GM12872 (cell line): Measurements from ENCODE around the gene TFAP2A.

ENCODE experiments used
- CTCF ChIP-seq: IDR thresholded peaks from 3 replicates; pipeline ENCODE4 v1.5.1; 2011; ENCODE audit warnings: low read depth, mild to moderate bottlenecking, low read length, moderate library complexity; ENCODE audit not compliant: insufficient read depth

The TFAP2A gene

GRCh38 chr6:10395171-10395703, 19.6 kb downstream of the TFAP2A start:
- TF ChIP-seq CTCF = no peak

GRCh38 chr6:10393544-10394225, 21.2 kb downstream of the TFAP2A start:
- TF ChIP-seq CTCF = no peak

GRCh38 chr6:10391799-10392198, 23.1 kb downstream of the TFAP2A start:
- no peak for TF ChIP-seq CTCF

- TF ChIP-seq CTCF = no peak
Measured at GRCh38 chr6:10391299-10391630, 23.6 kb downstream of the TFAP2A start.

- no peak for TF ChIP-seq CTCF
Measured at GRCh38 chr6:10390495-10391298, 24.2 kb downstream of the TFAP2A start.

- no peak for TF ChIP-seq CTCF
Measured at GRCh38 chr6:10389739-10390494, 25.0 kb downstream of the TFAP2A start.
